ENCODE data around the gene DNASE1L3.

The DNASE1L3 gene

GRCh38 chr3:58180099-58180880 is 30.5 kb downstream of the DNASE1L3 start:
- no peak for DNase-seq (ENCODE audit: low read depth)
- H3K4me3 ChIP-seq (ENCODE audit: control insufficient read depth, low read depth, low read length): no peak overlapping the region
- TF ChIP-seq CTCF (IDR thresholded peaks at IDR 0.05; ENCODE audit: control insufficient read depth, insufficient read depth, low read depth, low read length, missing control alignments): no peak

GRCh38 chr3:58179235-58180098 is 31.3 kb downstream of the DNASE1L3 start:
- H3K4me3 ChIP-seq (ENCODE audit: control insufficient read depth, low read depth, low read length): no peak overlapping the region
- TF ChIP-seq CTCF (IDR thresholded peaks at IDR 0.05; ENCODE audit: control insufficient read depth, insufficient read depth, low read depth, low read length, missing control alignments): no peak
- DNase-seq (ENCODE audit: low read depth): no peak

GRCh38 chr3:58178528-58179234 is 32.1 kb downstream of the DNASE1L3 start:
- H3K4me3 ChIP-seq (ENCODE audit: control insufficient read depth, low read depth, low read length): no peak overlapping the region
- TF ChIP-seq CTCF (IDR thresholded peaks at IDR 0.05; ENCODE audit: control insufficient read depth, insufficient read depth, low read depth, low read length, missing control alignments): no peak
- DNase-seq (ENCODE audit: low read depth): no peak

GRCh38 chr3:58177747-58178527 is 32.8 kb downstream of the DNASE1L3 start:
- TF ChIP-seq CTCF (IDR thresholded peaks at IDR 0.05; ENCODE audit: control insufficient read depth, insufficient read depth, low read depth, low read length, missing control alignments): peak; percentile 93
- peak overlapping the region; percentile 38 for H3K4me3 ChIP-seq (ENCODE audit: control insufficient read depth, low read depth, low read length)
- peak; percentile 21 for DNase-seq (ENCODE audit: low read depth)

DNA sequence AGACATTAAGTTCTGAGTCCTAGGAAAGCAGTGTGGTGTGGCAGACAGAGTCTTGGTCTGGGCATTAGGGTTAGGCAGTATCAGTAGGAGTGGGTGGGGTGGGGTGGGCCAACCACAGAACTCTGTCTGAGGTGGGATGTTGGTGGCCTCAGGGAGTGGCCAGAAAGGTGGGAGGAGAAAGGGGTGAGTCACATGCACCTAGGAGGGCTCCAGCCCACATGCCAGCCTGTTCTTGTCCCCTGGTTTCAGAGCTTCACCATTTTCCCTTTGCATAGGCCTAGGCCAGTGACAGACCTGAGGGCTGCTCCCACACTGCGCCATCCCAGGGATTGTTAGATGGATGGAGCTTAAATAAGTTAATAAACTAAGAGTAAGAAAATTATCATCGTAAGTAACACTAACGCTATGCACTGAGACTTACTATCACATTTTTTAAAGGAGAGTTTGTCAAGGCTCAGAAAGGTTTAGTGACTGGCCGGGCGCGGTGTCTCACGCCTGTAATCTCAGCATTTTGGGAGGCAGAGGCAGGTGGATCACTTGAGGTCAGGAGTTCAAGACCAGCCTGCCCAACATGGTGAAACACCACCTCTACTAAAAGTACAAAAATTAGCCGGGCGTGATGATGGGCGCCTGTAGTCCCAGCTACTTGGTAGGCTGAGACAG is 33.8 kb downstream of the DNASE1L3 start:
- no peak for TF ChIP-seq CTCF (IDR thresholded peaks at IDR 0.05; ENCODE audit: control insufficient read depth, insufficient read depth, low read depth, low read length, missing control alignments)
- no peak for DNase-seq (ENCODE audit: low read depth)
- no peak overlapping the region for H3K4me3 ChIP-seq (ENCODE audit: control insufficient read depth, low read depth, low read length)

Data from AG09309 (cell line).